T-helper 2 cell (primary cell): Measurements from ENCODE around the gene ZMYND11.
A peak's percentile ranks its signal among the peaks of the same experiment; 100 is the strongest.
"Not testable (repeated sequence)": the region's sequence is repeated elsewhere in the genome, so short reads cannot be mapped to it uniquely, and the experiment has no call there.

Source experiments
- DNase-seq, 5 experiments: peaks; one replicate each; pipeline versions ENCODE4 v3.0.0 to v3.0.0-alpha.2; 2012 to 2022

Gene ZMYND11

DNA sequence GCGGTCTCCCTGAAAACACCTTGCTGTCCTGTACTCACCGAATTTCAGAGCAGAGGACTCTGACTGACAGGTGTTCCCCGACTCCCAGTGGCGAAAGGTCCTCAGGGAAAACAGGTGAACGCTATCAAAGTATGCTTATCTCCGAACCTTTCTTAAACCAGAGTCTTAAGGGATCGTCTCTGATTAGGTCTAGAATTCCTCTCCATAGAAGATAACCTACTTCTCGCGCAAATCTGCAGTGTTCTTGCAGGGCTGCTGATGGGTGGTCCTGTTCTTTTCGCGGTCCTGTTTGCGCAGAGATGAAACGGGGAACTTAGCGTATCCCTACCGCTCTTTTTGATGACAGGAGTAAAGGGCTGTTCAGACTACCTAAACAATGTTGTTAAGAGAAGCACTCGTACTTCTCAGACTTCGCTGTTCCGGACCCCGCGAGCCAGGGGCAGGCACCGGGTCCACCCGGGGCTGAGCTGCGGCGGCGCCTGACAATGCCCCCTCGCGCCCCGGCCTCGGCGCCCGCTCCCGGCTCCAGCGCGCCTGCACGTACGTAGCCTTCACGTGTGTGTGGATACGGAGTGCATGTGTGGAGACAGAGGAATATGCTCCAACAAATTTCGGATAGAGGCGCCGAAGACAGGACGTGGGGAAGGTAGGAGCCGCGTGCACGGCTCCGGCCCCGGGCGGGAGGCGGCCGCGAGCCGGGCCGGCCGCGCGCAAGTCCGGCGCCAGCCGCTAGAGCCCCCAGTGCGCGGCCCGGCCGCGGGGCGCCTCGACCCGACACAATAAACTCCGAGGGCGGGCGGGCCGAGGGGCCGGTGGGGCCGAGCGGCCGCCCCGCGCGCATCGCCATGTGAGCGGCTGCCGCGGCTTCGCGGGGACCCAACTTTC is 766 bp upstream of the ZMYND11 start:
- DNase-seq: peak; percentile 7 to 53 (median 15)

DNA sequence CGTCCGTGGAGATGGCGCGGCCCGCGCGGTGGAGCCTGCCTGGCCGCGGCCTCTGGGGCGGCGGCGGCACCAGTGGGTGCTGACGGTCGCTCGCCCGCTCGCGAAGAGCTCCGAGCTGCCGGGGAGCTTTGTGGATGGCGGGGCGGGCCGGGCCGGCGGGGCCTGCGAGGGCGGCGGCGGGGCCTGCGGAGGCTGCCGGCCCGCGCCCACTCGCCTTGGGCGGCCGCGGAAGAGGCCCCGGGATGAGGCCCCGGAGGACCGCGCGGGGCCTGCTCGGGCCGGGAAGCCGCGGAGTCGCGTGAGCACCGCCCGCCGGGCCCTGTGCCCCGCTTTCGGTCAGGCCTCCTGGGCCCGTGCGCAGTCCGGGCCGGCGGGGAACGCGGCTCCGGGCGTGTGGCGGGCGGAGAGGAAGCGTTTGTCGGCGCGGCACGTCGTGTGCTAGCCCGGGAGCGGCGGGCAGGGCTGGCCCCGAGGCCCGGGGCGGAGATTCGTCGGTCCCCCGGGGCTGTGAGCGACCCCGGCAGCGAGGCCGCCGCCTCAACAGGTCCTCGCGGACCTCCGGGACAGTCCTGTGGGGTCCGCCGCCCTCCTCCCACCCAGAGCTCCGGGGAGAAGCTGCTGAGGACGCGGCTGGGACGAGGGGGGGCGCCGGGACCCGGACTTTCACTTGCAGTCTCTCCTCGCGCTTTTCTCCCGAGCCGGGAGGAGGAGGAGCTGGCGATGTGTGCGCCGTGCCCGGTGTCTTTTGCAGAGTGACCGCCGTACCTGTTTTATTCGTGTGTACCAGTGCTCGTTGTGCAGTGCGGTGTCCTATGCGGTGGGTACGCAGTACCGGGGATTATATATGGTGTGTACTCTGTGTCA is 578 bp downstream of the ZMYND11 start:
- peak; percentile 24 to 76 (median 44) for DNase-seq

- DNase-seq: no peak
Observed at GRCh38 chr10:136465-136762, 1.2 kb downstream of the ZMYND11 start.

- peak in 4 of 5 experiments; percentile 13 to 70 (median 16) for DNase-seq
Observed at GRCh38 chr10:137031-137430, 1.8 kb downstream of the ZMYND11 start.

- DNase-seq: no peak
Observed at GRCh38 chr10:137606-138005, 2.4 kb downstream of the ZMYND11 start.

DNA sequence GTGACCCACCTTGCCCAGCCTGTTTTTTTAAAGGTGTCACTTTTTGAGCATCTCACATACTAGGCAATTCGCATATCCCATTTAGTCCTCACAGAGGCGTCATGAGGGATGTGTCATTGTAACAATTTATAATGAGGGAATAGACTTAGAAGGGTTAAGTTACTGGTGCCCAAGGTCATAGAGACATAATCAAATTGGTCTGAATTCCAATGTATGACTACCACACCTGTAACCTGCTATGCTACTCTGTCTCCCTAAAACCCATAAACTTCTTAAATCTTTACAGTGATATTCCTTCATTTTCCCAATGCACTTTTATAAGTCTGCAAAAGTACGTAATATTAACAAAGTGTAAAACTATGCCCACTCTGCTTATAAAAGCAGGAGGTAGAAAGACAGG is 7.1 kb downstream of the ZMYND11 start:
- DNase-seq: no peak

DNA sequence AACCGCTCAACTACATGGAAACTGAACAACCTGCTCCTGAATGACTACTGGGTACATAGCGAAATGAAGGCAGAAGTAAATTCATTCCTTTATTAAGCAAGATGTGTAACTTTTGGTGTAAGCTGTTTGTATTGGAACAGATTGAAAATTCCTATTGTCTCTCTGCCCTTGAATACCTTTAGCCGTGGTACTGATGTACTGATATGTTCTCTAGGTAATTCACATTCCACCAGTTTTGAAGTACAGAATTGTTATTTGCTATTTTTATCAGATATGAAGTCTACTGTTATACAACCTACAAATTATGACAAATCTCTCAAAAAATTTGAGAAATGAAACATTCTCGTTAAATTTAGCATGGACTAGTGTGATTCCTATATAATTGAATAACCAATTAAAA is 17.7 kb downstream of the ZMYND11 start:
- no peak for DNase-seq

- DNase-seq: no peak
Observed at GRCh38 chr10:154348-154747, 19.1 kb downstream of the ZMYND11 start.

DNA sequence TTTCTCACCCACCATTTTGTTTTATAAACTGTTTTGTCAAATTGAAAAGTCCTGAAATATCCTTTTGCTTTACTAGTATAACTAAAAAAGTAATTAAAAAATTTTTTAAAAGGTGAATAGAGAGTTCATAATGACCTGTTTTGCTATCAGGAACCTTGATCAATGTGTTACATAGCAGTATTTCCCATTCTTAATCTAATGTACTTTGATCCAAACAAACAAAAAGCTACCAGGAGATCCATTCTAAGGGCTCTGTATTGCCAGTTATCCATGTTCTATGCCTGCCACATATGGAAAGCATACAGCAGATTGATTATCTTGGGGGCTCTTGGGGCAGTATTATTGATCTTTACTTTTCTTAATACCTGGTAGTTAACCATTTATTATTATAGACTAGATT is 32.1 kb downstream of the ZMYND11 start:
- no peak for DNase-seq

- no peak for DNase-seq
Observed at GRCh38 chr10:173741-174140, 38.5 kb downstream of the ZMYND11 start.

GRCh38 chr10:176677-177076 is 41.4 kb downstream of the ZMYND11 start:
- no peak for DNase-seq

- peak in 1 of 5 experiments; percentile 50 for DNase-seq
Observed at GRCh38 chr10:178208-178607, 43.0 kb downstream of the ZMYND11 start.

DNA sequence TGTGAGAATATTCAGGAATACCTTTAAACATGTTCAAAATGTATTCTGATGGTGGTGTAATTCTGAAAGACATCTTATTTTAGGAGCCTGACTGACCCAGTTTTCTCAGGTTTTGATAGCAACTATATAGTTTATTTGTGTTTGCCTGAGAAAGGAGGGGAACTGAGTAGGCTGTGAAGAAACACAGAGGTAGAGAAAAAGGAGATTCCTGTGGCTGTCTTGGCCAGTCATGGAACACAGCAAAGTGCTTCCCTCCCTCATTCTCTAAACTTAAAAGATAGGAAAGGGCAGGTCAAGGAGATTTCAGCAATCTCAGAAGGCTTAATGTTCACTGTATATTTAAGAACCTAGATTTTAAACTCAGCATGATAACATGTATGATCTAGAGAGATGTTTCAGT is 43.5 kb downstream of the ZMYND11 start:
- no peak for DNase-seq

DNA sequence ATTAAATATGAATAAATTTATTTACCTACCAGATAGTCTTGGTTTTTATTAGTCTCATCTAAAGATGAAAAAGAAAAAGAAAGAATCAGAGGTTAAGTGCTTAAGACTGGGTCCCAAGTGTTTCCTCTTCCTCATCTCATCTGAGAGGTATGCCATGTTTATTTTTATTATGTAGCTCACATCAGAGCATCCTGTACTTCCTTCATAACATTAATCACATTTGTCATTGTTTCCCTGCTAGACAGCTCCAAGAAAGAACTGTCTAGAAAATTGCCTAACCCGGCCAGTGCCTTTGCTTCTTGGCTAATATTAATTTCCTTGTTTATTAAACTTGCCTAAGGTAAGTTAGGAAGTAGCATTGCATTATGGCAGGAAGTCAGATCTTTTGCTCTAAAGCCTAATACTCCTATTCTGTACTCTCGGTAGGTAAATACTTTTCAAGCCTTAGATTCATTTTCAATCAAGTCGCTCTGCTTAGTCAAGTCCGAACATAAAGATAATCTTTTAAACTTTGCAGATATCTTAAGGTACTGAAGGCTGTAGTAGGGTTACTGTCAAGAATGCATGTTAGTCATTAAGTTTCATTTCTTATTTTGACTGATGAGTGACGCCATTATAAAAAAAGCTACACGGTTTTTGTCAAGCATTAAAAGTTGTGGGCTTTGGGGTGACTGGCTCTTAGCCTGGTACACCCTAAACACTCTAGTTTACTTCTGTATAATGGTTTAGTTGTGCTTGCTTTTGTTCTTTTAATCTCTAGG is 47.4 kb downstream of the ZMYND11 start:
- peak in 1 of 5 experiments; percentile 82 for DNase-seq

DNA sequence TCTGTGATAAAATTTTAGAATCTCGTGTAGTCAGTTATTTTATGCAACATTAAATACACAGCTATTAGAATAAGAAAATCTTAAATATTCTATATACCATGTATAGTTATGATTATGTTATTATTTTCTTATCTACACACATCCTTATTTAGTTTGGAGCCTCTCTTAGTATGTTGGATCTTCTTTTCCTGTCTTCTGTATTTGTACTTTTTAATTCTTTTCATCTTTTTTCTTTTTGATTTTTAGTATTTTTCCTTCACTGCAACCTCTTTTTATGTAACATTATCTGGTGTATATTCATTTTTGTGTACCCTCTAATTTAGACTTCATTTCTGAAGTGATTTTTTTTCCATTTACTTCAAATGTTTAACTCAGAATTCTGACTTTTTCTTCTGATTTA is 48.9 kb downstream of the ZMYND11 start:
- DNase-seq: no peak

DNA sequence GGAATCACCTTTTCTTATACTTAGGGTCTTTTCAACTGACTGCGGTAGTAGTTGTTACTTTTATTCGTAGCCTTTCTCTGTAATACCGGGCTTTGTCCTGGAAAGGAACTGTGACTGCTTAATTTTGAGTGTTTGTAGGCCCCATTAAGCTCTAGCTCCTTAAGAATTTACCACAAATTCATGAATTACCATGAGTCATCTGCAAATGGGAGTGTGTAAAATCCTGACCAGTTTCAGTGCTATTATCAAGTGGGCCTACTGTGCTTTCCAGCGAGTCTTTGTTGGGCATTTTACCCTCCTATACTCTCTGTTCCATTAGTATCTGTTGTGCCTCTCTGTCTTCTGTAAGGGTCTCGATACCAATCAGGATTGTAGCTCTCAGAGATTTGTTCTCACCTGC is 49.7 kb downstream of the ZMYND11 start:
- no peak for DNase-seq

GRCh38 chr10:185571-185970 is 50.3 kb downstream of the ZMYND11 start:
- not testable (repeated sequence) for DNase-seq

- no peak for DNase-seq
Observed at GRCh38 chr10:186911-187310, 51.7 kb downstream of the ZMYND11 start.

GRCh38 chr10:188546-188945 is 53.3 kb downstream of the ZMYND11 start:
- DNase-seq: no peak

GRCh38 chr10:190216-190615 is 55.0 kb downstream of the ZMYND11 start:
- no peak for DNase-seq

DNA sequence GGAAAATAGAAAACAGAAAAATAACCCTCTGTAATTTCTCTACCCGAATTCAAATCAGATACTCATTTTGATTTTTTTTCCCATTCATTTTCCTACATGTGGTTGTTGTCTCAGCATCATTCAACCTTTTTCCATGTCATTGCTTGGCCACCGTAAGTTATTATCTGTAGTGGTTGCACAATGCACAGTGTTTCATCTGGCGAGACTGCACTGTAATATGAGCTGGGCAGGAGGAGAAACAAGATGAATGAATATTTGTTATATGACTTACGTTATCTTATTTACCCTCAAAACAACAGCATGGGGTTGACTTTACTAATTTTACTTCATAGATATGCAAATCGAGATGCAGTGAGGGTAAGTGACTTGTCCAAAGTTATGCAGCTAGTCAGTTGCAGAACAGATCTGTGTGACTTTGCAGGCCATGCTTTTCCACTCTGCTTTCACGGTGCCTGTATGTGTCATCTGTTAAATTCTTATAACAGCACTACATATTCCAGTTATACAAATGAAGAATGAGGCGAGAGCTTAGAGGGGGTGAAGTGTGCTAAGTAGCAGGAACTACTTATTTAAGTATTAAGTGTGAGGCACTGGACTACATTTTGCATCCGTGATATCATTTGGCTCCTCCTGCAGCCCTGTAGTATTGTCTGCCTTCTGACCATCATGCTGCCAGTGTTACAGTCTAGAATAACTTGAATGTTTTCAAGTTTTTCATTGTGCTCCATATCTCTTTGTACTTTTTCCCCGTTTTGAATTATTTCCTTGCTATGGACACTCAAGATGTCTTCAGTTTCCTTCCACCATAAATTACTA is 56.7 kb downstream of the ZMYND11 start:
- DNase-seq: no peak

DNA sequence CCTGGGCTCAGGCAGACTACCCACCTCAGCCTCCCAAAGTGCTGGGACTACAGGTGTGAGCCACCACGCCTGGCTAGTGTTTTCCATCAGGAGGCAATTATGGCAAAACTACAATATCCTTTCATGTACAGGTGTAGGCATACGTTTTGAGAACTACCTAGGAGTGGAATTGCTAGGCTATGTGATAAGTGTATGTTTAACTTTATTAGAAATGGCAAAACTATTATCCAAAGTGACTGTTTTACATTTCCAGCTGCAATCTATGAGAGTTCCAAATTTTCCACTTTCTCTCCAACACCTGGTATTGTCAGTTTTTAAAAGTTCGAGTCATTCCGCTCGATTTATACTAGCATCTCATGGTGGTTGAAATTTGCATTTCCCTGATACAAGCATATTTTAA is 59.0 kb downstream of the ZMYND11 start:
- DNase-seq: no peak
